Sigmoid colon (tissue), 4 donors: ENCODE results near the gene DNAAF5.

Experiments used
- CTCF ChIP-seq, 4 experiments: fragments of 450-650 bp in 3 of 4; fragments of 200-600 bp in 1 of 4; IDR thresholded peaks; one replicate each; pipeline ENCODE4 v1.5.1; 2016 to 2019; ENCODE audit warnings: antibody characterized with exemption in 4 of 4, mild to moderate bottlenecking in 3 of 4, moderate library complexity in 2 of 4
- EP300 ChIP-seq, 4 donors: sonication (generic); formaldehyde crosslinking; IDR thresholded peaks; one replicate each; pipeline ENCODE4 v1.6.1; 2017; ENCODE audit warnings: antibody characterized with exemption in 4 of 4
- POLR2A ChIP-seq, 2 donors: fragments of 450-650 bp; IDR thresholded peaks; one replicate each; pipeline ENCODE4 v1.6.1; 2016; ENCODE audit warnings: antibody characterized with exemption in 2 of 2, mild to moderate bottlenecking in 2 of 2, moderate library complexity in 2 of 2

DNA sequence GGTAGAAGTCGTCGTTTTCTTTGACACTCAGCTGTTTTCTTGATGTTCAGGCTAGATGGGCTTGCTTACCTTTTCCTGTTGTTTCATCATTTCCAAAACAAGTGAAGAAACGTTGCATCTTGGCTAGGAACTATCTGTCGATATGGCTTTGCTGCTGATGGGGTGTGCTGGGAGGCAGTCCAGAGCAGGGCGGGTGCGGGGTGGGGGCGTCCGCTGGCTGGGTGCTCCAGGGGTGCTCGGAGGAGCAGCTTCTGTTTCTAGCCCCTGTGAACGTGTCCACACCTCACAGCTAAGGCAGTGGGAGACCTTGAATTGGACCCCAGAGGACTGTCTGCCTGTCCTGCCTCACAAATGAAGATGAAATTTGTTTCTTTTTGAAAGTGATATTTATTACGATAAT lies 98.2 kb downstream of the DNAAF5 start:
- TF ChIP-seq CTCF (IDR thresholded peaks at IDR 0.05) = no peak
- no peak for TF ChIP-seq EP300 (IDR thresholded peaks at IDR 0.05)
- TF ChIP-seq POLR2A (IDR thresholded peaks at IDR 0.05) = no peak
